ENCODE measurements around the gene STAT3.

GRCh38 chr17:42378959-42379594 is 9.2 kb downstream of the STAT3 start:
- TF ChIP-seq EZH2 (IDR thresholded peaks at IDR 0.05; ENCODE audit: borderline replicate concordance, low read depth, low read length, severe bottlenecking): no peak
- TF ChIP-seq, protein P1, sequence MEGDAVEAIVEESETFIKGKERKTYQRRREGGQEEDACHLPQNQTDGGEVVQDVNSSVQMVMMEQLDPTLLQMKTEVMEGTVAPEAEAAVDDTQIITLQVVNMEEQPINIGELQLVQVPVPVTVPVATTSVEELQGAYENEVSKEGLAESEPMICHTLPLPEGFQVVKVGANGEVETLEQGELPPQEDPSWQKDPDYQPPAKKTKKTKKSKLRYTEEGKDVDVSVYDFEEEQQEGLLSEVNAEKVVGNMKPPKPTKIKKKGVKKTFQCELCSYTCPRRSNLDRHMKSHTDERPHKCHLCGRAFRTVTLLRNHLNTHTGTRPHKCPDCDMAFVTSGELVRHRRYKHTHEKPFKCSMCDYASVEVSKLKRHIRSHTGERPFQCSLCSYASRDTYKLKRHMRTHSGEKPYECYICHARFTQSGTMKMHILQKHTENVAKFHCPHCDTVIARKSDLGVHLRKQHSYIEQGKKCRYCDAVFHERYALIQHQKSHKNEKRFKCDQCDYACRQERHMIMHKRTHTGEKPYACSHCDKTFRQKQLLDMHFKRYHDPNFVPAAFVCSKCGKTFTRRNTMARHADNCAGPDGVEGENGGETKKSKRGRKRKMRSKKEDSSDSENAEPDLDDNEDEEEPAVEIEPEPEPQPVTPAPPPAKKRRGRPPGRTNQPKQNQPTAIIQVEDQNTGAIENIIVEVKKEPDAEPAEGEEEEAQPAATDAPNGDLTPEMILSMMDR (IDR thresholded peaks at IDR 0.05; ENCODE audit: borderline replicate concordance, extremely low read depth, low read length, poor library complexity, severe bottlenecking): no peak
